Astrocyte of the cerebellum (primary cell): Measurements from ENCODE around the gene LUC7L3.
A peak's percentile ranks its signal among the peaks of the same experiment; 100 is the strongest.
"Not testable (repeated sequence)": the region's sequence is repeated elsewhere in the genome, so short reads cannot be mapped to it uniquely, and the experiment has no call there.

ENCODE experiments used
- DNase-seq: peaks from one replicate; pipeline ENCODE4 v3.0.0-alpha.2; 2011; ENCODE audit warnings: low read depth
- H3K4me3 ChIP-seq: 2 replicates; pipeline ENCODE4 v1.5.1; 2011; ENCODE audit warnings: mild to moderate bottlenecking, low read depth, low read length, moderate library complexity
- in situ Hi-C: cut with HindIII; loops from 2 replicates; pipeline ENCODE4 v1.10.0; 2017; ENCODE audit warnings: low sequenced_read_pairs
- TF ChIP-seq, protein P1 (sequence below): IDR thresholded peaks from 2 replicates; pipeline ENCODE4 v1.5.1; 2012; ENCODE audit warnings: low read length, low read depth, moderate library complexity, mild to moderate bottlenecking; ENCODE audit errors: missing control alignments

Gene LUC7L3

DNA sequence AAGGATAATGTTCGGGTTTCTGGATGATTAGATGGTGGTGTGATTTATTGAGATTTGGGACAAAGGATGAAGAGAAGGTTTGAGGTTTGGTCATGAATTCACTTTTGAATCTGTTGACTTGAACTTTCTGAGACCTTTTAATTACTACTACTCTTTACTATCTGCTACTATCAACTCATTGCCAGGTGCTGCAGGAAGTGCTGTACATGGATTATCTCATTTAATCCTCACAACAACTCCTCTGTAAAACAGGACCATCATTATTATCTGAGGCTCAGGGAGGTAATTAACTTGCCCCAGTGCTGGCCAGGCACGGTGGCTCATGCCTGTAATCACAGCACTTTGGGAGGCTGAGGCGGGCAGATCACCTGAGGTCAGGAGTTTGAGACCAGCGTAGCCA lies 8.8 kb upstream of the LUC7L3 start:
- in situ Hi-C loops = no loop called here

DNA sequence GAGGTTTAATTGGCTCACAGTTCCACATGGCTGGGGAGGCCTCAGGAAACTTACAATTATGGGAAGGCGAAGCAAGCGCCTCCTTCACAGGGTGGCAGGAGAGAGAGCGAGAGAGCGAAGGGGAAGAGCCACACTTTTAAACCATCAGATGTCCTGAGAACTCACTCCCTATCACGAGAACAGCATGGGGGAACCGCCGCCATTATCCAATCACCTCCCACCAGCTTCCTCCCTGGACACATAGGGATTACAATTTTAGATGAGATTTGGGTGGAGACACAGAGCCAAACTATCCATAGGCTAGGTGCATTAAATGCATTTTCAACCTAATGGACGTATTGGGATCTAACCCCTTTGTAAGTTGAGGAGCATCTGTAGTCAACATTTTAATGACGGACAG lies 6.8 kb upstream of the LUC7L3 start:
- no peak overlapping the region for H3K4me3 ChIP-seq
- in situ Hi-C loops = no loop called here
- DNase-seq = no peak
- TF ChIP-seq, protein P1, sequence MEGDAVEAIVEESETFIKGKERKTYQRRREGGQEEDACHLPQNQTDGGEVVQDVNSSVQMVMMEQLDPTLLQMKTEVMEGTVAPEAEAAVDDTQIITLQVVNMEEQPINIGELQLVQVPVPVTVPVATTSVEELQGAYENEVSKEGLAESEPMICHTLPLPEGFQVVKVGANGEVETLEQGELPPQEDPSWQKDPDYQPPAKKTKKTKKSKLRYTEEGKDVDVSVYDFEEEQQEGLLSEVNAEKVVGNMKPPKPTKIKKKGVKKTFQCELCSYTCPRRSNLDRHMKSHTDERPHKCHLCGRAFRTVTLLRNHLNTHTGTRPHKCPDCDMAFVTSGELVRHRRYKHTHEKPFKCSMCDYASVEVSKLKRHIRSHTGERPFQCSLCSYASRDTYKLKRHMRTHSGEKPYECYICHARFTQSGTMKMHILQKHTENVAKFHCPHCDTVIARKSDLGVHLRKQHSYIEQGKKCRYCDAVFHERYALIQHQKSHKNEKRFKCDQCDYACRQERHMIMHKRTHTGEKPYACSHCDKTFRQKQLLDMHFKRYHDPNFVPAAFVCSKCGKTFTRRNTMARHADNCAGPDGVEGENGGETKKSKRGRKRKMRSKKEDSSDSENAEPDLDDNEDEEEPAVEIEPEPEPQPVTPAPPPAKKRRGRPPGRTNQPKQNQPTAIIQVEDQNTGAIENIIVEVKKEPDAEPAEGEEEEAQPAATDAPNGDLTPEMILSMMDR = no peak

More for the DNA sequence above, 8.8 kb upstream of the LUC7L3 start:
- H3K4me3 ChIP-seq = no peak overlapping the region
- DNase-seq = no peak
- TF ChIP-seq, protein P1 = no peak

DNA sequence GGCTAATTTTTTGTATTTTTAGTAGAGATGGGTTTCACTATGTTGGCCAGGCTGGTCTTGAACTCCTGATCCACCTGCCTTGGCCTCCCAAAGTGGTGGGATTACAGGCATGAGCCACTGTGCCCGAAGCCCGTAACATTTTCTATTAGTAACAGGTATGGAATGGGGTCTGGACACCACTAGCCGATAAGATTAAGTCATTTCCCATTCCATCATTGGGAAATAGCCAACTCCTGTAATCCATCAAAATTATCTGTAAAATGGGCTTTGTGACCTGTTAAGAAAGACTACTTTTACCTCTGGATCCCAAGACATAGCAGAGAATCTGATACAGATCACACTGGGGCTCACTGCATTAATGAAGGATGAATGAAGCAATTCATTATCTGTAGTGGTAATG lies 3.9 kb upstream of the LUC7L3 start:
- H3K4me3 ChIP-seq = no peak overlapping the region
- TF ChIP-seq, protein P1 = no peak
- no peak for DNase-seq
- in situ Hi-C loops = no loop called here

DNA sequence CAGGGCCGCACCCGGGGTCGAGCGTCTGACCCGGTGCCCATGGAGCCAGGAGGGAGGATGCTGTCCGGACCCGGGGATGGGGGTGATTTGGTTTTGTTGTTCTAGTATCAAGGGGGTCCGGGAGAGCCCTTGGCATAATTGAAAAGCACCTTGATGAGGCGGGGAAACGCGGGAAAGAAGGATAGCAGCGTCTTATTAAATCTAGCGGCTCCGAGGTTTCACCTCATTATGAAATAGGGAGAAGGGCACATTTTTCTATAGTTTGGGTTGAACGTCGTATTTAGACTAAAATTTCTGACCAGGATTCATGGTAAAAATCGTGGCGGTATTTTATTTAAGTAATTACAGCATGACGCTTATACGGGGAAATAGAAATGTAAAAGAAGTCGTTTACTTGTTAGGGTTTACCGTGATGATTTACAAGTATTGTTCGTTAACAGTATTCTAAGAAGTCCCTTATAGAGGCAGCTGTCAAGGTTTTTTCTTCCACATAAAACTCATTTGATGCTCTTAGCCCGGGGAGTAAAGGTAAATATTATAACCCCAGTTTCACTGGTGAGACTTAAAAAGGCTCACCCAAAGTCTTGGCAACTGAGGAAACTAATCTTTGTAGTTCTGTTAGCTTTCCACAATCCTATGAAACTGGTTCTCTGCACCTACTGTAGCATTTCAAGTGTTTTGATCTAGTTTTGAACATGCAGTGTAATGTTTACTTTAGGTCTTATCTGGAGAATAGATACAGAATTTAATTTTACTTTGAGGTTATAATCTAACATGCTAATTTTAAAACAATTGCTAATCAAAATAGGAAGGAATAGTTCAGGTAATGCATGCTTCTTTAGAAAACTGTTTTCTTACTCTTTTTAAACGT lies 756 bp downstream of the LUC7L3 start:
- H3K4me3 ChIP-seq = peak overlapping the region; percentile 97
- TF ChIP-seq, protein P1 = no peak
- no peak for DNase-seq
- in situ Hi-C loops = no loop called here

DNA sequence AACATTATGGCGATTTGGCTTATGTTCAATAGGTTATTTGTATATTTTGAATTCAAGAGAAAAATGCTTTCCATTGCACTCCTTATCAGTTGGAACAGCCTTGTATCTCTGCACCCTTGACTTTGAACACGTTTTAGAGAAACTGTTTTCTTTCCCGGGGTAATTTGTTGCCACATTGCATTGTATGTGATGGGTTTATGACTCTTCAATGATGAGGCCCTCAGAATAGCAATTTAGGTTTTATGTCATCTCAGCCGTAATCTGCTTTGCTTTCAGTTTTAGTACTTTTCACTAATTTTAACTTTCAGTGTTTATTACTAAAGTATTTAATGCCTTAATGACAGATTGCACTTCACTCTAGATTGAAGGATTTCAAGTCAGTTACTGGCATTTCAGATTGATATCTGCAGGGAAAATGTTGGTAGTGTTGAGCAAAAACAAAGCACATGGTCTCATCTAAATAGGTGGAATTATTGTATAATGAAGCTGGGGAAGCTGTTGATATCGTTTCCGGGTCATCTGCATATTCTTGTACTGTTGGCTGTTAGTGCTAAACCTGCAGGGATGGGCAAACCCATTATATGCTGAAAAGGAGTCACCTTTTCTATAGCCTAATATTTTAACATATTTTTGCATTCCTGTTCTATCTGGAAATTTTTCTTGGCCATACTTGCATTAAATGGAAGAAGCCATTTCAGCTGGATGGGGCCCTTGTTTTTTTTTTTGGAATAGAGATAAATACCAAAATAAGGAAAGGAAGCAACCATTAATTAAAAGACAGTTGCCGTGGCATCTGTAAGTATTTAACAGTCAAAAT lies 2.0 kb downstream of the LUC7L3 start:
- H3K4me3 ChIP-seq = peak overlapping the region; percentile 97
- TF ChIP-seq, protein P1 = no peak
- DNase-seq = no peak
- in situ Hi-C loops = no loop called here

DNA sequence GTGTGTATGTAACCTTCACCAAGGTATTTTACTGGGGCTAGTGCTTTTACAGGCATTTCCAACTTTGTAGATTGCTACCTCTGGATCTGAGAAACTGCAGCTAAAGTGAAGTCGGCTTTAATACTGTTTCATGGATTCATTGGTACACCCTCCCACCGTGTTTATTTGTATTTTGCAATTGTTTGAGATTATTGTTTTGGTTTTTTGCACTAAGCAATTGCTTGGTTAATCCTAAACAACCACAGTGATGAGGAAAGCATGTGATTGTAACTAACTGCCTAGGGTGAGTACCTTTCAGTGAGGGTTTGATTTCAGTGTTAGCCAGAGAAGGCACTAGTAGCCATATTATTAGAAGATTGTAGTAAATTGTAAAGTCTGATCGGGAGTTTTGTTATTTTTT lies 3.3 kb downstream of the LUC7L3 start:
- DNase-seq = no peak
- no peak overlapping the region for H3K4me3 ChIP-seq
- TF ChIP-seq, protein P1 = no peak
- in situ Hi-C loops = no loop called here

DNA sequence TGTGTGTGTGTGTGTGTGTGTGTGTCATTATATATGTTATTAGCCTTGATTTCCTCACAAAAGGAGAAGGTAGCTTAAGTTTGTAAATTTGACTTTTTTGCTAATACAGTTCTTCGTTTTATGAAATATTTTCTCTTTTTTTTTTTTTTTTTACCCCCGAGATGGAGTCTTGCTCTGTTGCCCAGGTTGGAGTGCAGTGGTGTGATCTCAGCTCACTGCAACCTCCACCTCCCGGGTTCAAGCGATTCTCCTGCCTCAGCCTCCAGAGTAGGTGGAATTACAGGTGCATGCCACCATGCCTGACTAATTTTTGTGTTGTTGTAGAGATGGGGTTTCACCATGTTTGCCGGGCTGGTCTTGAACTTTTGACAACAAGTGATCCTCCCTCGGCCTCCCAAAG lies 5.2 kb downstream of the LUC7L3 start:
- in situ Hi-C loops, H3K4me3 ChIP-seq, DNase-seq: not testable (repeated sequence)
